K562 (cell line): Measurements from ENCODE around the gene BFSP2. TPM values are rescaled to one million over a fixed set of nuclear protein-coding genes. Genes with fewer than 3 reads are reported as not detected.

Source experiments
- ATAC-seq: fragments of 200-7000 bp; cut with Tn5 transposase; 3 replicates; pipeline ENCODE4 v1.9.1; 2020; ENCODE audit warnings: moderate library complexity
- BruUV-seq: library from RNA; stranded (reverse); fragments of 400-500 nt; replicated peaks from 2 replicates; lab custom pipeline; 2021; lab: Mats Ljungman, UMichigan
- CTCF ChIA-PET: fragments of 300-600 bp; formaldehyde crosslinking; extraction: SDS; loops from one replicate; lab custom pipeline; 2021; ENCODE audit warnings: low intra/inter-chr PET ratio; lab: Yijun Ruan, JAX
- POLR2A ChIA-PET: fragments of 300-600, 350-650 bp; sonication (Branson Sonifier 250); formaldehyde crosslinking; extraction: SDS; loops from one replicate; lab custom pipeline; 2021; ENCODE audit warnings: antibody characterized with exemption, inconsistent platforms; lab: Yijun Ruan, JAX
- DNase-seq, 4 experiments: peaks; one replicate each; pipeline versions ENCODE4 v3.0.0 to v3.0.0-alpha.2; 2011 to 2018; ENCODE audit warnings: low spot score in 3 of 4, mixed read lengths in 3 of 4; ENCODE audit errors: extremely low read depth in 1 of 4
- FAIRE-seq: peaks from 2 replicates; lab custom pipeline; 2011; peaks lifted over from hg19 to GRCh38; lab: Jason Lieb, UNC
- H2AFZ ChIP-seq: 2 replicates; pipeline ENCODE4 v1.6.0; 2011; ENCODE audit warnings: low read depth, low read length, control low read depth, inconsistent platforms
- H3K27ac ChIP-seq: fragments of 200-600 bp; 3 replicates; pipeline ENCODE4 v1.8.0; 2011; ENCODE audit warnings: low read depth, mild to moderate bottlenecking, control low read depth, inconsistent platforms, low read length, moderate library complexity, mixed read lengths; ENCODE audit errors: extremely low read depth
- H3K27me3 ChIP-seq, 2 experiments: fragments of 300-600 bp in 1 of 2; 2 replicates in 1 of 2; 3 replicates in 1 of 2; pipeline versions ENCODE4 v1.6.0 to v1.8.0; 2011; ENCODE audit warnings: inconsistent platforms in 2 of 2, low read length in 2 of 2, mild to moderate bottlenecking in 1 of 2, mixed read lengths in 1 of 2, moderate library complexity in 1 of 2; ENCODE audit not compliant: control insufficient read depth in 2 of 2, insufficient read depth in 2 of 2
- H3K36me3 ChIP-seq: fragments of 300-600 bp; 3 replicates; pipeline ENCODE4 v1.8.0; 2011; ENCODE audit warnings: mild to moderate bottlenecking, low read length, inconsistent platforms; ENCODE audit not compliant: control insufficient read depth, insufficient read depth
- H3K4me1 ChIP-seq, 2 experiments: fragments of 200-600 bp in 1 of 2; replicated peaks in 1 of 2; 2 replicates in 1 of 2; 3 replicates in 1 of 2; pipeline versions ENCODE4 v1.5.1 to v1.8.0; 2011; ENCODE audit warnings: inconsistent platforms in 2 of 2, low read length in 2 of 2, mild to moderate bottlenecking in 1 of 2, mixed read lengths in 1 of 2, moderate library complexity in 1 of 2; ENCODE audit not compliant: control insufficient read depth in 2 of 2, insufficient read depth in 2 of 2
- H3K4me2 ChIP-seq: 2 replicates; pipeline ENCODE4 v1.6.1; 2011; ENCODE audit warnings: low read length, control low read depth, inconsistent platforms, mixed read lengths; ENCODE audit not compliant: insufficient read depth
- H3K4me3 ChIP-seq: fragments of 200-600 bp; sonication (generic), shearing (Covaris generic); 2 replicates; pipeline ENCODE4 v1.5.1; 2016; ENCODE audit warnings: control low read depth, inconsistent platforms
- H3K79me2 ChIP-seq: fragments of 200-600 bp; 3 replicates; pipeline ENCODE4 v1.8.0; 2011; ENCODE audit warnings: low read length, inconsistent platforms; ENCODE audit not compliant: control insufficient read depth, insufficient read depth
- H3K9ac ChIP-seq, 2 experiments: 2 replicates each; pipeline versions ENCODE4 v1.6.0 to v1.6.1; 2011; ENCODE audit warnings: low read depth in 2 of 2, low read length in 2 of 2, control low read depth in 1 of 2, inconsistent platforms in 1 of 2, mild to moderate bottlenecking in 1 of 2, mixed read lengths in 1 of 2; ENCODE audit not compliant: insufficient read depth in 1 of 2
- H3K9me1 ChIP-seq: one replicate; pipeline ENCODE4 v1.6.0; 2011; ENCODE audit warnings: inconsistent platforms, mild to moderate bottlenecking, low read length, moderate library complexity; ENCODE audit not compliant: control insufficient read depth, insufficient read depth
- H3K9me3 ChIP-seq: replicated peaks from 2 replicates; pipeline ENCODE4 v1.5.1; 2011; ENCODE audit warnings: low read depth, low read length, inconsistent platforms; ENCODE audit not compliant: control insufficient read depth, insufficient read depth
- H4K20me1 ChIP-seq: replicated peaks from 2 replicates; pipeline ENCODE4 v1.6.1; 2011; ENCODE audit warnings: low read length, inconsistent platforms, mixed read lengths; ENCODE audit not compliant: control insufficient read depth, insufficient read depth
- ASH1L ChIP-seq: fragments of 450-650 bp; IDR thresholded peaks from 2 replicates; pipeline ENCODE4 v1.6.1; 2018; ENCODE audit warnings: borderline replicate concordance, mild to moderate bottlenecking, low read depth; ENCODE audit not compliant: partially characterized antibody
- BACH1 ChIP-seq: fragments of 200-800 bp; sonication (Bioruptor generic); IDR thresholded peaks from 2 replicates; pipeline ENCODE4 v1.6.1; 2016; ENCODE audit warnings: missing genetic modification characterization, missing compliant biosample characterization
- E2F6 ChIP-seq, 2 experiments: IDR thresholded peaks; 2 replicates each; pipeline ENCODE4 v1.6.1; 2011; ENCODE audit warnings: borderline replicate concordance in 1 of 2, control low read depth in 1 of 2, low read depth in 1 of 2, low read length in 1 of 2, mild to moderate bottlenecking in 1 of 2, mixed read lengths in 1 of 2, moderate library complexity in 1 of 2; ENCODE audit not compliant: insufficient read depth in 1 of 2, insufficient read length in 1 of 2, poor library complexity in 1 of 2, severe bottlenecking in 1 of 2; ENCODE audit errors: extremely low read depth in 1 of 2
- ETV1 ChIP-seq: fragments of 450-650 bp; conservative IDR thresholded peaks from 2 replicates; pipeline ENCODE4 v1.6.1; 2016; ENCODE audit warnings: missing genetic modification characterization, control low read depth, low read depth, missing compliant biosample characterization
- FOXA1 ChIP-seq: fragments of 450-650 bp; IDR thresholded peaks from 2 replicates; pipeline ENCODE4 v1.6.1; 2016; ENCODE audit warnings: mild to moderate bottlenecking, borderline replicate concordance
- GATAD2A ChIP-seq: fragments of 450-650 bp; IDR thresholded peaks from 2 replicates; pipeline ENCODE4 v1.6.1; 2017
- NFATC3 ChIP-seq: fragments of 450-650 bp; IDR thresholded peaks from 2 replicates; pipeline ENCODE4 v1.6.1; 2017; ENCODE audit warnings: mild to moderate bottlenecking
- POLR2AphosphoS5 ChIP-seq: IDR thresholded peaks from 2 replicates; pipeline ENCODE4 v1.6.1; 2011; ENCODE audit warnings: mild to moderate bottlenecking, low read depth, low read length, moderate library complexity; ENCODE audit not compliant: control insufficient read depth, insufficient read depth
- SIX5 ChIP-seq, 2 experiments: IDR thresholded peaks; 2 replicates each; pipeline ENCODE4 v1.6.1; 2011; ENCODE audit warnings: low read length in 2 of 2, borderline replicate concordance in 1 of 2, low read depth in 1 of 2, mild to moderate bottlenecking in 1 of 2, moderate library complexity in 1 of 2; ENCODE audit not compliant: insufficient read depth in 1 of 2
- WHSC1 ChIP-seq: IDR thresholded peaks from one replicate; pipeline ENCODE4 v1.6.1; 2012; ENCODE audit warnings: low read length, control low read depth, inconsistent platforms
- YY1 ChIP-seq, 3 experiments: IDR thresholded peaks; 2 replicates each; pipeline ENCODE4 v1.6.1; 2011; ENCODE audit warnings: low read length in 2 of 3, mild to moderate bottlenecking in 2 of 3, moderate library complexity in 2 of 3, borderline replicate concordance in 1 of 3, control low read depth in 1 of 3, low read depth in 1 of 3; ENCODE audit not compliant: insufficient read depth in 3 of 3, insufficient replicate concordance in 2 of 3, control insufficient read depth in 1 of 3, insufficient read length in 1 of 3; ENCODE audit errors: extremely low read depth in 1 of 3
- ZFP36 ChIP-seq: fragments of 150-350 bp; IDR thresholded peaks from 2 replicates; pipeline ENCODE4 v1.6.1; 2018; ENCODE audit warnings: low read length, low read depth; ENCODE audit not compliant: partially characterized antibody
- ZNF324 ChIP-seq: fragments of 250-450 bp; sonication (Bioruptor Pico); IDR thresholded peaks from 2 replicates; pipeline ENCODE4 v1.4.0; 2020; ENCODE audit warnings: mild to moderate bottlenecking
- ZNF354B ChIP-seq: fragments of 250-450 bp; sonication (Bioruptor Pico); IDR thresholded peaks from 2 replicates; pipeline ENCODE4 v1.4.0; 2020
- ZNF445 ChIP-seq: fragments of 250-450 bp; sonication (Bioruptor Pico); IDR thresholded peaks from 2 replicates; pipeline ENCODE4 v1.4.0; 2020; ENCODE audit warnings: low read depth, mild to moderate bottlenecking, moderate library complexity
- WGBS: fragments of 100-300 bp; shearing (Covaris generic); methylation state at CpG from one replicate; pipeline ENCODE4 v1.1.6; 2016; ENCODE audit warnings: low coverage, mixed read lengths; ENCODE audit not compliant: insufficient coverage; ENCODE audit errors: missing lambda C conversion rate; 5-methylcytosine and 5-hydroxymethylcytosine counted together
- in situ Hi-C: fragments of 300-500 bp; cut with MboI; formaldehyde crosslinking; loops from 4 replicates; pipeline ENCODE4 v1.15.0; 2018; ENCODE audit warnings: inconsistent platforms, mixed read lengths
- intact Hi-C: fragments of 100-400 bp; cut with micrococcal nuclease; formaldehyde crosslinking; loops from 2 replicates; pipeline ENCODE4 v1.14.2; 2022
- polyA plus RNA-seq, 8 experiments: library from polyadenylated mRNA; depleted of rRNA in 4 of 8; stranded (reverse) in 5 of 8; unstranded in 3 of 8; fragments of >200 nt; fragmentation: Nextera tagmentation in 2 of 8; fragmentation: Illumina TruSeq in 1 of 8; extraction: Ambion mirVana in 2 of 8; extraction: Trizol in 1 of 8; gene quantifications; 2 replicates each; pipeline versions ENCODE4 v1.2.1 to v1.2.3, GENCODE V29; 2011 to 2014; ENCODE audit warnings: inconsistent platforms in 1 of 8, missing spikeins in 1 of 8
- total RNA-seq, 7 experiments: library from RNA; depleted of rRNA in 6 of 7; stranded (reverse); fragments of >200 nt in 6 of 7; fragmentation: Illumina TruSeq in 2 of 7; extraction: Trizol in 2 of 7; gene quantifications; 2 replicates each; pipeline versions ENCODE4 v1.2.1 to v1.2.3, GENCODE V29; 2011 to 2021; ENCODE audit warnings: low replicate concordance in 1 of 7

The BFSP2 gene
- total and polyA plus RNA-seq, 9 of the 15 experiments (the other 6 are each of a cell fraction or from before 2014, with no cell fraction given): not detected

- Histone ChIP-seq H3K27me3 (peaks cover 0 to 22% of the 10 kb centered on the region in 2 experiments; a peak in 3 of 5 replicates), H4K20me1 (no peaks in the 10 kb centered on the region), H3K4me1 (peaks cover 0 to 4% of the 10 kb centered on the region in 2 experiments; a peak in 1 of 5 replicates), H3K9me1 (no peaks in the 10 kb centered on the region), H3K27ac (no peak overlapping the region), H2AFZ (no peak overlapping the region), H3K4me2 (no peak overlapping the region), H3K79me2 (no peaks in the 10 kb centered on the region), H3K36me3 (no peaks in the 10 kb centered on the region), H3K4me3 (no peak overlapping the region), H3K9me3 (no peaks in the 10 kb centered on the region), H3K9ac (no peak overlapping the region)
- intact Hi-C loops (no loop called here), in situ Hi-C loops (no loop called here)
- TF ChIP-seq ZNF354B (CRISPR knock-in tag): no peak
- no peak for TF ChIP-seq ZFP36
- TF ChIP-seq FOXA1: no peak
- TF ChIP-seq NFATC3: no peak
- TF ChIP-seq POLR2AphosphoS5: no peak
- TF ChIP-seq ASH1L: no peak
- no TSS peak for BruUV-seq
- DNase-seq (no peak), ATAC-seq (no peak), FAIRE-seq (no peak)
- 13% methylated on average over 7 of the region's 8 CpGs for WGBS
- ChIA-PET POLR2A (no interaction called here), CTCF (no interaction called here)
Measured at GRCh38 chr3:133474251-133474801, 74.5 kb downstream of the BFSP2 start.

GRCh38 chr3:133474817-133475216, 75.0 kb downstream of the BFSP2 start:
- CTCF ChIA-PET: no interaction called here
- Histone ChIP-seq H3K79me2 (no peaks in the 10 kb centered on the region), H4K20me1 (no peaks in the 10 kb centered on the region), H2AFZ (no peak overlapping the region), H3K4me2 (no peak overlapping the region), H3K27me3 (peaks cover 0 to 22% of the 10 kb centered on the region in 2 experiments; a peak in 3 of 5 replicates), H3K4me3 (no peak overlapping the region), H3K4me1 (peaks cover 0 to 4% of the 10 kb centered on the region in 2 experiments; a peak in 1 of 5 replicates), H3K9ac (no peak overlapping the region), H3K9me3 (no peaks in the 10 kb centered on the region), H3K9me1 (no peaks in the 10 kb centered on the region), H3K27ac (no peak overlapping the region), H3K36me3 (no peaks in the 10 kb centered on the region)
- intact Hi-C loops: no loop called here
- no peak for FAIRE-seq
- in situ Hi-C loops: no loop called here
- BruUV-seq: no TSS peak
- no peak for ATAC-seq
- WGBS: 6% methylated on average over 4 of the region's 4 CpGs
- POLR2A ChIA-PET: no interaction called here
- no peak for DNase-seq
- TF ChIP-seq ZNF445 (no peak), ETV1 (no peak), E2F6 (IDR thresholded peaks at IDR 0.05; ENCODE audit: borderline replicate concordance in 1 of 2, extremely low read depth in 1 of 2, insufficient read depth in 1 of 2, insufficient read length in 1 of 2, low read depth in 1 of 2, low read length in 1 of 2, poor library complexity in 1 of 2, severe bottlenecking in 1 of 2) (no peak), BACH1 (tag) (no peak), SIX5 (IDR thresholded peaks at IDR 0.05; ENCODE audit: borderline replicate concordance in 1 of 2, insufficient read depth in 1 of 2, low read depth in 1 of 2, low read length in 2 of 2) (no peak), GATAD2A (no peak), YY1 (IDR thresholded peaks at IDR 0.05; ENCODE audit: borderline replicate concordance in 1 of 3, control insufficient read depth in 1 of 3, extremely low read depth in 1 of 3, insufficient read depth in 3 of 3, insufficient read length in 1 of 3, insufficient replicate concordance in 2 of 3, low read depth in 1 of 3, low read length in 2 of 3) (no peak), ZNF324 (CRISPR knock-in tag) (no peak), WHSC1 (no peak)
